Activated CD4-positive, alpha-beta T cell treated with anti-CD3 and anti-CD28 coated beads, Interleukin-10, Interleukin-2, amounts not matched to agents 100 ng/mL and 50 ng/mL, durations not matched to agents 16 hours and 8 hours (primary cell): ENCODE measurements around the gene VDAC2.

ENCODE experiments used
- DNase-seq: peaks from one replicate; pipeline ENCODE4 v3.0.0-alpha.2; 2020

VDAC2 gene

GRCh38 chr10:75231672-75232581 is 21.3 kb downstream of the VDAC2 start:
- DNase-seq: no peak

DNA sequence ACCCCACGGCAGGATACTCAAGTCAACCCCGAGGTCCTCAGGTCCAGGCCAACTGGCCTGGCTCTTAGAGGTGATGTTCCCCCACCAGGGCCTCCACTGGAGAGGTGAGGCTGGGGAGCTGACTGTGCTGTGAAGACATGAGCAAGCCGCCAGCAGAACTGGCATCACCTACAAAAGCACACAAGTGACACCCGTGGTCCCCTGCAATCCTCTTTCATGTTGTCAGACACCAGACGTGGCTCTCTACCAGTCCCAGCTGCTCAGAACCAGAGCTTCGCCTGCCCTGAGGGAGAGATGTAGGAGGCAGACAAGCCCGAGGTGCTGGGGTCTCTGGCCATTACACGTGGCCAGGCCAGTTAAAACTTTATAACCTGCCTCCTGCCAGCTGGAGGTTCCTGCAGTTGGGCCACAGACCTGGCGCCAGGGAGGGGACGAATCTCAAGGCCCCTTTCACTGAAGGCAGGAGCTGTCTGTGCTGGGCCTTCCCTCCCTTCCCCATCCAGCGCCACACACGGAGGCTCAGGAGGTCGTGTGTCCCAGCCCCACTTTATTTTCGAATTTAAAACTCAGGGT is 22.9 kb downstream of the VDAC2 start:
- DNase-seq: no peak

GRCh38 chr10:75234017-75234682 is 23.6 kb downstream of the VDAC2 start:
- peak; percentile 99 for DNase-seq

DNA sequence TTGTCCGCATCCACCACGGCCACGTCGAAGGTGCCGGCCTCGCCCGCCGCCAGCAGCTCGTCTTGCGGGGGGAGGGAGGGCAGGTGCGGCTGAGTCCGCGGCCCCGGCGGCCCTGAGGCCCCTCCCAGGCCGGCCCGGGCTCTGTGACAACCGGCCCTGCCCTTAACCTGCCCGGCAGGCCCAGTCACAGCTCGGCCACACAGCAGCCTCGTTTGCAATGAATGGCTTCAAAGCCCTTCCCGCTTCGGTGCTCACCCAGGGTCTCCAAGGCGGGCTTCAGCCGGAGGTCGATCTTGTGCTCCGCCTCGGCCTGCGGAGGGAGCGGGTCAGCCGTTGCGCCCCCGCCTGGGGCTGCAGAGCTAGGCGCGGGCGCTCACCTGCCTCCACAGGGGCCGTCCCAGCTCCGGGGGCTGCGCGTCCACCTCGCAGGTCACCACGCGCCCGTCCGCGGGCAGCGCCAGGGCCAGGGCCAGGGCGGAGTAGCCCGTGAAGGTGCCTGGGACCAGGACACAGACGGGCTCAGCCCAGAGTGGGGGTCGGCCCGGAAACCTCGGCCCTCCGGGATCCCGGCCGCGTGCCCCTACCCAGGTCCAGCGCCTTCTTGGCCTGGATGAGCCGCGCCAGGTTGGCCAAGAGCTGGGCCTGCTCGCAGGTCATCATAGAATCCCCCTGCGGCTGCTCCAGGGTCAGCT is 24.2 kb downstream of the VDAC2 start:
- no peak for DNase-seq

DNA sequence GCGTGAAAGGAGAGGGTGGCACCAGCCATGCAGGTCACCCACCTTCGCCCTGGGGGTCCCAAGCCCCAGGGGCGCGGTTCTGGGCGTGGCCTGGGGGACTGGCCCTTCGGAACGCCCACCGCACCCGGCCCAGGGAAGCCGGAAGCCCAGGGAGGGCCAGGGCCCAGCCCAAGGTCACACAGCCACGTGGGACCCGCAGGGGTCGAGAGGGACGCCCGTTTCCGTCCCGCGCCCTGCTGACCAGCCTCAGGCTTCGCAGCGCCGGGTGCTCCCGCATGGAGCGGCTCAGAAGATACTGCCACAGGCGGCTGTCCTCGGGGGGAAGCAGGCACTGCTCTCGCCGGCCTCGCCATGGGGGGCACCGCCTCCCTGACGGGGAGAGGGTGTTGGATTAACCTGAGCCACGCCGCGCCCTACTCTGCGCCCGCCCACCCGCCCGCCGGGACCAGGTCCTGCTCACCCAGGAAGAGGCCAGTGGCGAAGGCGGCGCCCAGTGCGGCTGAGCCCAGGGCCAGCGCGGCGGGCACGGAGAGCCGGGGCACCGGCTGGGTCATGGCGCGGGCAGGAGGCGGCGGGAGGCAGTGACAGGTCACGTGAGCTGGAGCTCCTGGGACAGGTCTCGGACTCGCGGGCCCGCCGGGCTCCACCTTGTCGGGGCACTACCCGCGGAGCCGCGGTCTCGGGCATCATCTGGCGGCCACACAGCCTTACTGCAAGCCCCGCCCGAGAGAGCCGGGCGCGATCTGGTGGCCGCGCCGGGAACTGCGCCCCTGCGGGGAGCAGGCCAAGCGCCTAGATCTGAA is 25.0 kb downstream of the VDAC2 start, which contains the start of gene COMTD1:
COMTD1 (minus strand) TSS at position 583 of the 803 bp plus-strand sequence; CDS start at position 554, 29 bp downstream.
- DNase-seq: peak; percentile 98

- no peak for DNase-seq
Measured at GRCh38 chr10:75236178-75236825, 25.7 kb downstream of the VDAC2 start.

GRCh38 chr10:75238182-75239095 is 27.8 kb downstream of the VDAC2 start:
- DNase-seq: no peak

DNA sequence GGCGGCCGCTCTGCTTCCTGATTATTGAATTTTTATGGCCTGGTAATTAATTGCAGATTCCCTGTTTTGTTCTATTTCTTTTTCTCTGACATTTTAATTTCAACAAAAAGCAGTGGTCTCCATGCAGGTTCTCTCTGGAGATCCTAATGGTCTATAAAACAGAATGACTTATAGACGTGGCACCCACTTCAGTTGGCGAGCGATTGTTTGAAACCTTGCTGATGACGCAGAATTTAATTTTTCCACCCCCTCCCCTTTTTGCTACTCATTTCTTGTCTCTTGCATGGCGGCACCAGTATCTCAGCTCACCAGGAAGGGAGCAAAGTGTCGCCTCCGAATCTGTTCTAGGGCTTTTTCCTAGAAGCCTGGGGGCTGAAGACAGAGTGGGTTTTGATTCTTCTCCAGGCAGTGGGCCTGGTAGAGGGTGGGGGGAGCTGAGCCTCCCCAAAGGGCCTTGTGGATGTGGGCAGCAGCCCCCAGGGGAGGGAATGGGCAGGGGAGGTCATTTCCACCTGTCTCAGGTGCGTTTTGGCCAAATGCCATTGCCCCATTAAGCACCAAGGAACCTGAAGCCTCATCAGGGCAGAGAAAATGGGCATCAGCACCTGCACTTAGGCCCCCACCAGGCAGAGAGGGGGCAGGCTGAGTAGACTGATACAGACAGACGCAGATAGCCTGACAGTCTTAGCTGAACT is 28.6 kb downstream of the VDAC2 start:
- DNase-seq: no peak

- no peak for DNase-seq
Measured at GRCh38 chr10:75240329-75241076, 29.9 kb downstream of the VDAC2 start.

DNA sequence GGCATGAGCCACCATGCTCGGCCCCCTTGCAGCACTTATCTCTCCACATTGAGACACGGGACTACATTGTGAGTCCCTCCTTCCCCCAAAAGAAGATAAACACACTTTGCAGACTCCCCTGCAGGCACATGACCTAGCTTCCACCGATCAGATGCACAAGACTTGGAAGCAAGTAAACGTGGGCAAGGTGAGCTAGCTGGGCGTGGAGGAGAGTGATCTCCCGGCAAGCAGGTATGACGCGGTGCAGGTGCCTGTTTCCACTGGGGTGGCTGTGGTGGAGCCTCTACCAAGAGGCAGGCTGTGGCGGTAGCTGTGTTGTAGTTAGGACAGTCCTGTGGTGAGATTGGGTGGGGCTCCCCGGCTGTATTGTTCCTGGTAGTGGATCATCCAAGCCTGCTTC is 32.8 kb downstream of the VDAC2 start:
- no peak for DNase-seq

- DNase-seq: no peak
Measured at GRCh38 chr10:75244487-75245353, 34.1 kb downstream of the VDAC2 start.

GRCh38 chr10:75245354-75246250 is 35.0 kb downstream of the VDAC2 start:
- DNase-seq: no peak

- DNase-seq: no peak
Measured at GRCh38 chr10:75246506-75246905, 35.9 kb downstream of the VDAC2 start.

GRCh38 chr10:75247797-75248196 is 37.2 kb downstream of the VDAC2 start:
- no peak for DNase-seq

DNA sequence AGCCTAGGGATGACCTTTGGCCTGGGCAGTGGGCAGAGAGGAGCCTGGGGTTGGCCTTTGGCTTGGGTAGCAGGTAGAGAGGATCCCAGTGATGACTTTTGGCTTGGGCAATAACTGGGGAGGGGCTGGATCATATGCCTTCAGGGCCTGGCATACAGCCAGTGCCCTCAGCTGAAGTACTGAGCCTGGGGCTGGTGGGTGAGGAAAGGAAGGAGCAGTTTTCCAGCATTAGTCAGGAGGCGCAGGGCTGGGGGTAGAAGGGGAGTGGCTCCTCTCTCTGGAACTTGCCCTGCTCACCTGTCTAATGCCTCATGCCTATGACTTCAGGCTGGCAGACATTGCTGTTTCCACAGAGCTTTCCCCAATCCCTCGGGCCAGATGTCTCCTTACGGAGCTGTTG is 40.3 kb downstream of the VDAC2 start:
- no peak for DNase-seq

DNA sequence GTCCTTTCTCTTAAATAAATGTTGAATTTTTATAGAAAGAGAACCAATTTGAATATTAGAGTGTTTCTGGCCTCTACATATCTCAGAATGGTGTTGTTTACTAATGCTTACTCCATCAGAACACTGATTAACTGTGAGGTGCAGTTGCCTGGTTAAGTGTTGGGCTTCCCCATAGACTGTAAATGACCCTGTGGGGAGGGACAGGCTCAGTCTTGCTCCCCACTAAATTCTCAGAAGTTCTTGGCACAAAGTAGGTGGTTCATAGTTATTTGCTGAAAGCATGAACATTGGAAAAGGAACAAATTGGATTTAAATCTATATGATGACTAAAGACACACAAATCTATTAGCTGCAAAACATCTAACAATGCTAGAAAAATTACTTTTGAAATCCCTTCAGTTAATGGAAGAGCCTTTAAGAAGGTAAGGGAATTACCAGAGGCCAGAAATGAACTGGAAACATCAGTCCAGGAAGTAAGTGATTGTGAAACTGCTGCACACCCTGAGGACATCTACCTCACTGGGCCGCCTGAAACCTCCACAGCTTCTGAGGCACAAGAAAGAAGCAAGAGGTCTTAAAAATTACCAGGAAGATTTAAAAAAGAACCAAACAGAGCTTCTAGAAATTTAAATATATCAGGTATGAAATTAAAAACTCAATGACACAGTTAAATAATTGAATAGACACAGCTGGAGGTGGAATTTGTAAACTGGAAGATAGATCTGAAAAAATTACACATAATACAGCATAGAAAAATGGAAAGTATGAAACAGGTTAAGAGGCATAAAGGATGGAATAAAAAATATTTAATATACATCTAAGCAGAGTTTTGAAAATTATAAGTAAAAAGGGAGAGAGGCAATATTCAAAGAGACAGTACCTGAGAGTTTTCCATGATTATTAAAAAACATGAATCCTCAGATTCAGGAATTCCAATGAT is 43.0 kb downstream of the VDAC2 start:
- DNase-seq: no peak
